Stimulated activated naive CD4-positive, alpha-beta T cell (primary cell): Measurements from ENCODE around the gene ARMH1.

ENCODE experiments used
- DNase-seq, 6 experiments: peaks; one replicate each; lab custom pipeline; 2025; lab: John Stamatoyannopoulos, UW

ARMH1 gene

DNA sequence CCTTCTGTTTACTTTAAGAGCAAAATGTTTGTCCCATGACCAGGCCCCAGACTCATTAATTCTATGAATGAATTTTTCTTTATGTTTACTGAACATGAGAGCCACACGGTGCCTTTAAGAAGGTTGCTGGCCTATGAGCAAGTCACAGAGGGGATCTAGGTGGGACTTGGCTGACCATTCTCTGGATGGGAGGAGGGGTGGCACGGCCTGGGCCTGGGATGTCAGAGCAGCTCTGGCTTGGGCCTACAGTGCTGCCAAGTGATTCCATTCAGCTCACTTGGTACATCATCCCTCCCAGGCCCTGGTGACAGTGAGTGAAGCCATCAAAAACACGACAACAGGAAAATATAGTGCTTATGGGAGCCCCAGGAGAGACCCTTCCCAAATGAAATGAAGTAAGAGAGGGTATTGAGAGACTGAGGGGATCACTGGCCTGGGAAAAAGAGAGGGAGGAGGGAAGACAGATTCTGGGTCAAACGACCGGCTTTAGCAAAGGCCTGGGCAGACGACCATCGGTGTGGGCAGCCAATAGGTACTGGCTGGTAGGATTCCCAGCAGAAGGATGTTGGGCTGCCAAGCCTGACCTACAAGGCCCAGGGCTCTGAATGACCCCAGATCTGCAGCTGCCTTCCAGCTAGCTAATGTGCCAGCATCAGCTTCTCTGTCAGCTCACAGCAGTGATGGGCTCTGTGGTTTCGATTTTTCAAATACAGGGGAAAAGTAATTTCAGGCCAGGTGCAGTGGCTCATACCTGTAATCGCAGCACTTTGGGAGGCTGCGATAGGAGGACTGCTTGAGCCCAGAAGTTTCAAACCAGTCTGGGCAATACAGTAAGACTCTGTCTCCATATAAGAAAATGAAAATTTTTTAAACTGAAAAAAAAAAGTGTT is 3.5 kb upstream of the ARMH1 start:
- no peak for DNase-seq

DNA sequence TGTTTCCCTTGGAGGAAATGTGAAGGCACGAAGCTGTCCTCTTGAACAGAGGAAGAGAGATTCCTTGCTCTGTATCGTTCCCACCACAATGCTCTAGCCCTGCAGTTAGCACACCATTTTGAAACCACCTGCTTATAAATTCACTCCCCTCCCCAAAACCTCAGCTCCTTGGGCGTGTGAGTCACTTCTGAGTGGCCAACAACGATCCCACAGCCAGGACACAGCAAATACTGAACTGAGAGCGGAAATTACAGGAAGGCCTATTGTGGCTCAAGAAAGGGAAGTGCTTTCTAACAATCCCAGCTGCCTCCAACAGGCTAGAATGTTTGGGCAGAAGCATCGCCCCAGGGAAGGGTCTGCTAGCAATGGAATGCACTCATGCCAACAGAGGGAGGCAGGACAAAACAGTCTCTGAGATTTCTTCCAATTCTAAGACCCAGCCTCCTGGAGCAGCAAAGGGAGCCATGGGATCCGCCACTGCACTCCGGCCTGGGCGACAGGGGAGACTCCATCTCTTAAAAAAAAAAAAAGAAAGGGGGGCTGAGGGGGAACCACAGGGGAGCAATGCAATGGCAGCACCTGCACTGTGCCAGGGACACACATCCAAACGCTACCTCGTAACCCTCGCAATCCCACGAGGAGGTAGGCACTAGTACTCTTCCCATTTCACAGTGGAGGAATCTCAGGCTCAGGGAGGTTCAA is 2.1 kb upstream of the ARMH1 start:
- no peak for DNase-seq

DNA sequence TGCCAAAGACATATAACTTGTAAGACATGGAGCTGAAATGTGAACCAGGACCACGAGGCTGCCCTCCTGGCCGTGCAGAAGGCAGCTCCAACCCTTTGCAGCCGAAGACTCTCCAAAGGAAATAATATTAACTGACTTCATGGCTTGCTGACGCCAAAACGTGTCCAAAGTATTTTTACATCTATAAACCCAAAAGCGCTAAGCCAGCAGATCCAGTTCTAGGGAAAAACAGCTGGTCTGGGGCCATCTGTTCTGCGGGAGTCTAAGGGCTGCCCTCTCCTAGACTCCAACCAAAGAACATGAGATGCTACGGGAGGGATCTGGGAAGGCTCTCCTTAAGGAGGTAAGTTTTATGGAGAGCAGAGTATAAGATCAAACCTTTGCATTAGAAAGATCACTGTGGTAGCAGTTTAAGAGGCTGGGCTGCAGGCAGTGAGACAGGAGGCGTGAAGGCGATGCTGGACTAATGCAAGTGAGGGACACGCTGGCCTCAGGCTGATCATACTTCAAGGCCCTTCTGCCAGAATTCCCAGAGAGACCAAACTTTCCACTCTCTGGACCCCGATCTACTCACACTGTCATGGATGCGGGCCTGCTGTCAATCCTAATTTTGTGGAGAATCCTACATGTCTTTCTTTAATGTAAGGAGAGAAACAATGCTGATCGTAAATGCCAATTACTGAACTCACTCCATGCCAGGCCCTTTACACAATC is 1.4 kb upstream of the ARMH1 start:
- no peak for DNase-seq

DNA sequence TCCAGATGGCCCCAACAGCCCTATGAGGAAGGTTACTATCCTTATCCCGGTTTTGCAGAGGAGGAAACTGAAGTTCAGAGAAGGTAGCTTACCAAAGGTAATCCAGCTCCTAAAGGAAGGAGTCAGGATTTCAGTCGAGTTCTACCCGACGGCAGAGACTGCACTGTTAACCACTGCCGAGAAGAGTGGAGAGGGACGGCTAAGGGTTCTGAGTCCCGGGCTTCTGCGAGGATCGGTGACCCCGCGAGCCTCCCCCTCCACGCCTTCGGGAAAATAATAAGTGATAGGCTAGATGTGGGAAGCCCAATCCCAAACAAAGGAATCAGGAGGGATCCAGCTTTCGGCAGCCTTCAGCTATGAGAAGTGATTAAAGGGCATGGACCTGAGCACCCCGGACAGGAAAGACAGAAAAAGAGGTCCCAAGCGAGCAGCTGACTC is 820 bp upstream of the ARMH1 start:
- DNase-seq: no peak

DNA sequence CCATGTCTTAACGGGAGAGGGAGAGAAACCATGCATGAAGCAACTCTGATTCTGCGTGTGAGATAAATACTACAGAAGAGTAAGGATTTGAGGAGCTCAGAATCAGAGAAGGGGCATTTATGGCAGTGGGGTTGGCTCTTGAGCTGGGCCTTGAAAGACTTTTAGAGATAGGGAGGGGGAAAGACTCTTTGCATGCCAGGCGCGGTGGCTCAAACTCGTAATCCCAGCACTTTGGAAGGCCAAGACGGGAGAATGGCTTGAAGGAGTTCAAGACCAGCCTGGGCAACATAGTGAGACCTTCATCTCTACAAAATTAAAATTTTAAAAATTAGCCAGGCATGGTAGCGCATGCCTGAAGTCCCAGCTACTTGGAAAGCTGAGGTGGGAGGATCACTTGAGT is 672 bp downstream of the ARMH1 start:
- no peak for DNase-seq

DNA sequence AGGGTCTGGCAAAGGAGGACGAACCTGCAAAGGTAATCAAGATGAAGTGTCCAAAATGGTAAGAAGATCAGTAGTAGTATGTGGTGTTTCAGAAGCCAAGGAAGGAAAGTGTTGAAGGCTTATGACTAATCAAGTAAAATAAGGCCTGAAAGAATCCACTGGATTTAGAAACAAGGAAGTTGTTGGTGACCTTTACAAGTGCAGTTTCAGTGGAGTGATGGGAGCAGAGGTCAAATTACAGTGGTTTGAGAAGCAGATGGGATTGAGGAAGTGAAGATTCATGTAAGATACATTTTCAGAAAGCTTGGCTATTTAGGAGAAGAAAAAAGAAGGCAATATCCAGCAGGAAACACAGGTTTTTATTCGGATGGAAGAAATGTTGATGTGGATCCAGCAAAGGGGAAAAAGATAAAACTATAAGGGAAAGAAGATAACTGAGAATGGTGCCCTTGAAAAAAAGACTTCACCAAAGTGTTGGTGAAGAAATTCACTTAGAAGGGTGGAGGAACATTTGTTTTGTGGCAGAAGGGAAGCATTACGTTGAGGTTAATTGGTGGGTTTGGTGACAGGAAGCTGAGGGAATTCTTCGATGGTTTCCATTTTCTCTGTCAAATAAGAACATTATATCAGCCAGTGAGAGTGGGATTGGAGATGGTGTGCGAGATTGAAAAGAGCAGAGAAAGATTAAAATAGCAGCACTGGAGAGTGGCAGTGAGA is 2.1 kb downstream of the ARMH1 start:
- no peak for DNase-seq

DNA sequence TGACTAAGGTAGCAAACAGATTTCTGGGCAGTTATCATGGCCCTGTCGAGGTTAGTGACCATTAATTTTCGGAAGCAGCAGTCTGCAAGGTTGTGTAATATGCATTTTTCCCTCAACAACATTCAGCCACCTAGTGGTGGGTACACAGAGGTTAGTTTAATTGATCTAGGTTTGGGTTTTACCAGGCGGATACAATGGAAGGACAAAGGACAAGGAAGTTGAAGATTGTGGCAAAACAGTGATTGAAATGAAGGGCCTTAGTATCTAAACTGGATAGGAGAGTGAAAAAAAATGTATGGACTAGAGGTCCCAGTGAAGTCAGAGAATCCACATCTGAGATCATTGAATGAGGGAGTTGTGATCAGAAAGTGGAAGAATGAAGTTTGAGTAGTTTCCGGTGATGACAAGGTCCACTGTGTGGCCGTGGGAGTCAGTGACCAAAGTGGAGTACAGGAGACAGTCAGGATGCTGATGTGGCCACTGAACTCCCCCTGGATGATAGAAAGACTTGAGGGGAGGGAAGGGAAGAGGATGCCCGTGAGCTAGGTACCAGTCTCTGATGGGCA is 2.8 kb downstream of the ARMH1 start:
- no peak for DNase-seq

DNA sequence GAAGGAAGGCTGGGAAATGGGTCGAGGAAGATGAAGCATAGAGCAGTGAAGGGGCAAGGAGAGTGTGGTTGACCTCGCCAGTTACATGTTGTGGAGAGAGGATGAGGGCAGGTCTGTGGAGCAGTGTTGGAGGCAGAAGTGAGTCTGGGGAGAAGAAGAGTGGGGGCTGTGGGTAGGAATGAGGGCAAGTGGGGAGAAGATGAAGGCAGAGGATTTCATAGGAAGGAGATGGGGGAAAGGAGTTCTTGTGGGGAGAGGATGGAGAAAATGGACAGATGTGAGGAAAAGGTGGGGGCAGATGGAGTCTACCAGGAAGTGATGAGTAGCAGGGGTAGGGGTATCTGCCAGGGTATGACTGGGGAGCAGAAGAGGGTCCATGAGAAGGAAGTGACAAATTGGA is 3.6 kb downstream of the ARMH1 start:
- no peak for DNase-seq

DNA sequence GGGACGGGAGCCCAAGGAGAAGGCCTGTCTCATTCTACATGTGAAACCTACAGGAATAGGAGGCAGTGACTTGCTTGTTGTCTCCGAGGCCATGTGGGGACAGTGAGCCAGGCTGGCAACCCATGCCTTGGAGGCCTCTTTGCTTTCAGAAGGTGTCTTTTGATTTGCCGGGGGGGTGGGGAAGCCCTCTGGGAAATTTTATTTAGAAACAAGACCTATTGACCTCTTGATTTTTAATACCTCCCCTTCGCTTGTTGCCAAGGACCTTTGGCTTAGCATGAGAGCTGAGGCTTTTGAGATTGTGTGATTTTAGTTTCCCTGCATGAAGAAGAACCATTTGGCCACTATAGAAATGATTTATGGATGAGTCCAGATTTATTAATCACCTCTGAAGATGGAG is 4.1 kb downstream of the ARMH1 start:
- no peak for DNase-seq

DNA sequence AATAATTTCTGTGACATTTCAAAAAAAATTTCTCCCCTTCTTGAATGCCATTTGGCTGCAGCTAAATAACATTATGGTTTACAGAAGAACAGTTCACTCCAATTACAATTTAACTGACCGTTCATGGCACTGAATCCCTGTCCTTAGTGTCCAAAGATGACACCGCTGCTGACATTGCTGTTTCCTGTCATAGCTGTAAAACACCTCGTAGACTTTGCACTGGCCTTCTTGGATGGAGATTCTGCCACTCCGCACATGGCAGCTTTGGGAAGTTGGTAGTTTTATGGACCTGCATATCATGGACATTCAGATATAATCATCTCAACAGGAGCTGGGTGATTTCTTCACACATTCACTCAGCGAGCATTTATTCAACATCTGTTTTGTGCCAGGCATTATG is 5.0 kb downstream of the ARMH1 start:
- no peak for DNase-seq

DNA sequence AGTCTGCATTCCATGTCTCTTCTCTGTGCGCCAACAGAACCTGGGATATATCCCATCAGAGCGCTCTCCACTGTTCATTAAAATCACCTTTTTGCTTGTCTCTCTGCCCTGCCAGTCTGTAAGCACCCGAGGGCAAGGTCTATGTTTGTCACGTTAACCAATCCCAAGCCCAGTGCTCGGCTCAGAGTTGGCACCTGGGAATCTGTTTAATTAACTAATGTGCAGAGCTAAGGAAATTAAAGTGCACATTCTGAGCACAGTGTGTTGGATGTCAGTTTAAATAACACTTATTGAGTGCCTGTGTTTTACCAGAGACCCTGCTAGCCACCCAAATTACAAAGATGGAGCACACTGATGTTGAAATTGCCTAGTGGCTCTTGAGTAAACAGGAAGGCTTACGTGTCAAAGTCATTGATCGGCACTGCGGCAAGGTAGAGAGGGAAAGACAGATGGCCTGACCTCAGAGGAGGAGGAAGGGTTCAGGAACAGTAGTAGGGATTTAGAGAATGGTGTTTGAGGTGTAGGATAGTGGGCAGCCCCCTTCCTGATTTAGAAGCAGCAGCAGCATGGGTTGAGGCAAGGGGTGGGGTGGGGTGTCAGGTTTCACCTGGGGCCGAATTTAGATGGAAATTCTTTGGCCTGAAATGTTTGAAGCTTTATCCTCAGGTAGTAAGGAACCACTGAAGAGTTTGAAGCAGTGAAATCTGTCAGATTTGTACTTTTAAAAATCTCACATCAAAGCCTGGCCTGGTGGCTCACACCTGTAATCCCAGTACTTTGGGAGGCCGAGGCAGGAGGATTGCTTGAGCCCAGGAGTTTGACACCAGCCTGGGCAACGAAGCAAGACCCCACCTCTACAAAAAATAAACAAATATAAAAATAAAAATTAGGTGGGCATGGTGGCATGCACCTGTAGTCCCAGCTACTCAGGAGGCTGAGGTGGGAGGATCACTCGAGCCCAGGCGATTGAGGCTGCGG is 7.7 kb downstream of the ARMH1 start:
- no peak for DNase-seq

DNA sequence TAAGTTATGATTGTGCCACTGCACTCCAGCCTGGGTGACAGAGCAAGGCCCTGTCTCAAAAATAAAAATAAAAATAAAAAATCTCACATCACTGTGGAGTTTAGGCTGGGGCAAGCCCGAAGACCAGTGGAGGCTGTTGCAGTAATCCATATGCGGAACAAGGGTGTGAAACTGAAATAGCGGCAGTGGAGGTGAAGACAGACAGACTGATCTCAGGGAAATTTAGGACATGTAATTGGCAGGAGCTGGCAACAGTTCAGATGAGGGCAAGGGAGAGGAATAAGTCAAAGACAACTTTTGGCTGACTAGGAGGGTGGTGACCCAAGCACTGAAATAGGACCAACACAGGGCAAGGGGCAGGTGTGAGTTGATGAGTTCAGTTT is 8.4 kb downstream of the ARMH1 start:
- no peak for DNase-seq

DNA sequence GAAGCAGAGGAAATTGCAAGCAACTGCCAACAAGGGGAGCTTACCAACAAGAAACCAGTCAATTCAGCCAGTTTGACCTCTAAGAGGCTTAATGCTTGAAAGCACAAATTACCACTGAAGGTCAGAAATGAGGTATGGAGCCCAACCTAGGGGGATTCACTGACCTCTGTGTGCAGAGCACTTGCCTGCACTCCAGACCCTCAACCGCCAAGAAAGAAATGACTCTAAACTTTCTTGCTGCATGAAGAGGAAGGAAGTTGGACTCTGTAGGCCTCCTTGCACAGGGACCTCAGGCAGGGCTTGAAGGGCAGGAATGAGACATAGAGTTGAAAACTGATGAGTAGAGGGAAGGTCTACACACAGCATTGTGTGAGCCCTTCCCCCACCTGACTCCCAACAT is 10.0 kb downstream of the ARMH1 start:
- DNase-seq: no peak

DNA sequence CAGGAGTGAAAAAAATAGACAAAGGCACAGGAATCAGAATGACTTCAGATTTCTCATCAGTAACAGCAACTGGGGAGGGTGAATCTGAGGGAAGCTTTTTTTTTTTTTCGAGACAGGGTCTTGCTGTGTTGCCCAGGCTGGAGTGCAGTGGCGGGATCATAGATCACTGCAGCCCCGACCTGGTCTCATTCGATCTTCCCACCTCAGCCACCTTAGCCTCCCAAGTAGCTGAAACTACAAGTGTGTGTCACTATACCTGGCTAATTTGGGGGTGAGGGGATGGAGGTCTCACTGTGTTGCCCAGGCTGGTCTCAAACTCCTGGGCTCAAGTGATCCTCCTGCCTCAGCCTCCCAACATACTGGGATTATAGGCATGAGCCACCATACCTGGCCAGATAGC is 10.7 kb downstream of the ARMH1 start:
- DNase-seq: no peak

DNA sequence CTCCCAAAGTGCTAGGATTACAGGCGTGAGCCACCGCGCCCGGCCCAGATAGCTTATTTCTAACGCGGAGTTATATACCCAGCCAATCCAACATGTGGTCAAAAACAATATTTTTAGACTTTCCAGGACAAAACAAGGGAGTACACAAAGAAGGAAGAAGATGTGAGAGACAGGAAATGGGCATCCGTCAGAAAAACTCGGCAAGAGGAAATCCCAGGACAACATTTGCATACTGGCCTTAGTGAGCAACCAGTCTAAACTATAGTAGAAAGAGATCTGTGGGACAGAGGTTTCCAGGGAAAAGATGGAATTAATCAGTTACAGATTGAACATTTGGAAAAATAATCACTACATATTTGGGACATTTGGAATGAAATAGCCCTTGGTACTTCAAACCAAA is 11.4 kb downstream of the ARMH1 start:
- no peak for DNase-seq

DNA sequence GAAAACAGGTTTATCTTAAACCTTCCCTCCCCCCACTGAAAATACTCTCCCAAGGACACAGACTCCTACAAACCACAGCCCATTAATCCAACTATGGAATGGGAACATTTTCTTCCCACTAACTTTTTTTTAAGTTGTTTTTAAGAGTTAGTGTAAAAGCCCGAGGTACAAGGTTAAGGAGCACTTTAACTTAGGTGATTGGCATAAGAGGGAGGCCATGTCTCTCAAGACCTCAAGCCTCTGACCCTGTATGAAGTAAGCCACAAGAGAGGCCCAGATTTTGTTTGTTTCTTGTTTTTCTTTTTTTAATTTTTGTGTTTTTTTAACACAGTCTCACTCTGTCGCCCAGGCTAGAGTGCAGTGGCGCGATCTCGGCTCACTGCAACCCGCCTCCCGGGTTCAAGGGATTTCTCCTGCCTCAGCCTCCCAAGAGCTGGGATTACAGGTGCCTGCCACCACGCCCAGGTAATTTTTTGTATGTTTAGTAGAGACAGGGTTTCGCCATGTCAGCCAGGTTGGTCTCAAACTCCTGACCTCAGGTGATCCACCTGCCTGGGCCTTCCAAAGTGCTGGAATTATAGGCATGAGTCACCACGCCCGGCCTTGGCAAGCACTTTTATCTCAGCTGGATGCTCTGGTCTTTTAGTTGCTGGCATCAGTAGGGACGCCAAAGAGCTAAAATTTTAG is 14.4 kb downstream of the ARMH1 start:
- no peak for DNase-seq

DNA sequence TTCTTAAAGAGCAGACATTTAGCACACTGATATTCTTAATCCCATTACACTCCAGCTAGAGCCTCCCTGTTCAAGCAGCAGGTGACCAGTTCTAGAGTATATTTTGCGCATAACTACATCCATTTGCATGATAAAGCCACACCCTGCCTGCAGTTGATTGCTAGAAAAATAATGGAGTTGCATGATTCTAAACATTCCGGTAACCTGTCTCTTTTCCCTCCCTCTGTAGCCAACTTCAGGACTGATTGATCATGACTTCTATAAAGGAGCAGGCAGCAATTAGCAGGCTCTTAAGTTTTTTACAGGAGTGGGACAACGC is 14.9 kb downstream of the ARMH1 start:
- no peak for DNase-seq

DNA sequence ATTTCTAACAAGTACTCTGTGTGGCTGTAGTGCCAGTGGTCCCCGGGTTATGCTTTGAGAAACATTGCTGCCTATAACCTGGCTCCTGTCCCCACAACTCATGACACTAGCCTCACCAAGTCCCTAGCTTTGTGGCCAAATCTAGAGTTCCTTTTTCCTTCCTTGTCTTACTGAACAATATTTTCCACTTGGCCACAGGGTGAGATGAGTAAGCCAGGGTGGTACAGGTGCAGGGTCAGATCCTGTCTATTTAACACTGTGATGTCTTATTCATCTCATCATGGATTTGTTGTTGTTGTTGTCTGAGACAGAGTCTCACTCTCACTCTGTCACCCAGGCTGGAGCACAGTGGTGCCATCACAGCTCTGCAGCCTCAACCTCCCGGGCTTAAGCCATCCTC is 18.6 kb downstream of the ARMH1 start:
- DNase-seq: no peak

DNA sequence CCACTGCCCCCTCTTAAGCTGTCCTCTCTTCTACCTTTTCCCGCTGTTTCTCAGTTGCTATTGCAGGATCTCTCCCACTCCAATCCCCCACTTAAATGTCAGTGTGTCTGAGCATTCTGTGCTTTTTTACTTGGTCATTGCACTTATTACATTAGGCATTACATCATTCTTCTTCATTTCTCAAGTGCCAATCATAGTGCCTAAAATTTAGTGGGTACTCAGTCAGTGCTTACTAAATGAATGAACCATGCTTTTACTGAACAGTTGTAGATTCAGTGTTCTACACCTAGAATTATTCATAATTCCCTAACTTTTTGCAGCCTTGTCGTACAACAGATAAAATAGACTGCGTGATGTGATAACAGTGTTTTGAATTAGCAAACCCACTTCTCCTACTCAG is 19.4 kb downstream of the ARMH1 start:
- no peak for DNase-seq

DNA sequence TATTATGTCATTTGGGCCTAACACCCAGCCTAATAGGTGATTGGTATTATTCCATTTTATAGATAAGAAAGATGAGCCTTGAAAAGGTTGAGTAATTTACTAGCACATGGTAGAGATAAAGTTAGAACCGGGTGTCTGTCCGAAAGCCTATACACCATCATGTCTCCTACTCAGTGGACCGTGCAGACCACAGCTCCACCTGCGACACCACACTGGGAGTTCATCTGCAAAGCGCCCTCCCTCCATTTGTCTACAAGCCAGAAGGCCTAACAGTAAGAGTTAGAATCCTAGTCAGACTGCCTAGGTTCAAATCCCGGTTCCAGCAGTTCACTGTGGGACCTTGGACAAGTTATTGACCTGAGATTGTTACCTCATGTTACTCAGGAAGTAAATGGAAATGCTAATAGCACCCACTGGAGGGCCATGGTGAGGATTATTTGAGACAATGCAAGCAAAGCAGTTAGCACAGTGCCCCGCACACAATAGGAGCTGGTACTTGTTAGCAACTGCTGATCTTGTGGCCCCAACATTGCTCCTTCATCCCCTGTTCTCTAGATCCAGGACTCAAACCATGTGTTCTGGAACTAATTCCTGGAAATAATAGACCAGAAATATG is 20.5 kb downstream of the ARMH1 start:
- DNase-seq: no peak
